ENCODE results near the gene FAM110D.
A peak's percentile ranks its signal among the peaks of the same experiment; 100 is the strongest.

Gene FAM110D

GRCh38 chr1:26145041-26145959 lies 13.6 kb upstream of the FAM110D start:
- Histone ChIP-seq H3K4me1 (ENCODE audit: control insufficient read depth, low read length) (peaks cover 4% of the 10 kb centered on the region), H3K4me3 (ENCODE audit: low read length) (no peak overlapping the region), H3K27me3 (ENCODE audit: control insufficient read depth, low read length) (peaks cover 19% of the 10 kb centered on the region), H3K36me3 (ENCODE audit: control insufficient read depth, low read length) (no peaks in the 10 kb centered on the region), H3K4me2 (ENCODE audit: low read length) (peak overlapping the region; percentile 31; the same call in 1 of the 2 replicates), H3F3A (ENCODE audit: control insufficient read depth, insufficient read depth) (0 out of 2 replicates have a peak, but pooled peaks cover 4% of the 10 kb centered on the region), H3K9me3 (ENCODE audit: control insufficient read depth, insufficient read depth, low read length) (no peaks in the 10 kb centered on the region), H3K9me2 (replicated peaks; ENCODE audit: control insufficient read depth, low read length) (no peaks in the 10 kb centered on the region), H4K20me1 (ENCODE audit: control insufficient read depth, insufficient read depth, low read depth, low read length) (no peaks in the 10 kb centered on the region; the same call in none of the 2 replicates), H3K27ac (ENCODE audit: low read depth, low read length) (no peak overlapping the region), H3K79me2 (ENCODE audit: control insufficient read depth, low read length) (no peaks in the 10 kb centered on the region)
- no peak for TF ChIP-seq EZH2phosphoT487 (IDR thresholded peaks at IDR 0.05; ENCODE audit: borderline replicate concordance, low read length)
- TF ChIP-seq CTCF (IDR thresholded peaks at IDR 0.05; ENCODE audit: low read depth, low read length, poor library complexity, severe bottlenecking): peak; percentile 74

GRCh38 chr1:26145960-26146294 lies 13.0 kb upstream of the FAM110D start:
- Histone ChIP-seq H3K36me3 (ENCODE audit: control insufficient read depth, low read length) (no peaks in the 10 kb centered on the region), H3K27me3 (ENCODE audit: control insufficient read depth, low read length) (peaks cover 22% of the 10 kb centered on the region), H3K4me2 (ENCODE audit: low read length) (no peak overlapping the region), H4K20me1 (ENCODE audit: control insufficient read depth, insufficient read depth, low read depth, low read length) (no peaks in the 10 kb centered on the region; the same call in none of the 2 replicates), H3F3A (ENCODE audit: control insufficient read depth, insufficient read depth) (0 out of 2 replicates have a peak, but pooled peaks cover 4% of the 10 kb centered on the region), H3K79me2 (ENCODE audit: control insufficient read depth, low read length) (no peaks in the 10 kb centered on the region), H3K9me2 (replicated peaks; ENCODE audit: control insufficient read depth, low read length) (no peaks in the 10 kb centered on the region), H3K9me3 (ENCODE audit: control insufficient read depth, insufficient read depth, low read length) (no peaks in the 10 kb centered on the region), H3K27ac (ENCODE audit: low read depth, low read length) (no peak overlapping the region), H3K4me3 (ENCODE audit: low read length) (no peak overlapping the region), H3K4me1 (ENCODE audit: control insufficient read depth, low read length) (peaks cover 4% of the 10 kb centered on the region)
- TF ChIP-seq EZH2phosphoT487 (IDR thresholded peaks at IDR 0.05; ENCODE audit: borderline replicate concordance, low read length): no peak
- TF ChIP-seq CTCF (IDR thresholded peaks at IDR 0.05; ENCODE audit: low read depth, low read length, poor library complexity, severe bottlenecking): no peak

- no peaks in the 10 kb centered on the region for H3K9me2 ChIP-seq (replicated peaks; ENCODE audit: control insufficient read depth, low read length)
- no peak overlapping the region for H3K4me2 ChIP-seq (ENCODE audit: low read length)
- H4K20me1 ChIP-seq (ENCODE audit: control insufficient read depth, insufficient read depth, low read depth, low read length): no peaks in the 10 kb centered on the region; the same call in none of the 2 replicates
- TF ChIP-seq CTCF (IDR thresholded peaks at IDR 0.05; ENCODE audit: low read depth, low read length, poor library complexity, severe bottlenecking): no peak
- no peak overlapping the region for H3K4me3 ChIP-seq (ENCODE audit: low read length)
- H3K27me3 ChIP-seq (ENCODE audit: control insufficient read depth, low read length): peaks cover 37% of the 10 kb centered on the region
- H3F3A ChIP-seq (ENCODE audit: control insufficient read depth, insufficient read depth): 0 out of 2 replicates have a peak, but pooled peaks cover 4% of the 10 kb centered on the region
- no peaks in the 10 kb centered on the region for H3K36me3 ChIP-seq (ENCODE audit: control insufficient read depth, low read length)
- no peaks in the 10 kb centered on the region for H3K79me2 ChIP-seq (ENCODE audit: control insufficient read depth, low read length)
- no peaks in the 10 kb centered on the region for H3K9me3 ChIP-seq (ENCODE audit: control insufficient read depth, insufficient read depth, low read length)
- no peak overlapping the region for H3K27ac ChIP-seq (ENCODE audit: low read depth, low read length)
- peaks cover 4% of the 10 kb centered on the region for H3K4me1 ChIP-seq (ENCODE audit: control insufficient read depth, low read length)
Observed at GRCh38 chr1:26148887-26149286, 10.0 kb upstream of the FAM110D start.
